SK-N-SH (cell line): ENCODE data around the gene CPN2.

Experiments used
- ELF1 ChIP-seq: IDR thresholded peaks from 2 replicates; pipeline ENCODE4 v1.4.0; 2012
- EZH2phosphoT487 ChIP-seq: fragments of 200-600 bp; sonication (generic); IDR thresholded peaks from 2 replicates; pipeline ENCODE4 v1.6.1; 2017; ENCODE audit warnings: low read depth, mixed run types, mild to moderate bottlenecking, antibody characterized with exemption, moderate library complexity, borderline replicate concordance
- FOXM1 ChIP-seq: IDR thresholded peaks from 2 replicates; pipeline ENCODE4 v1.4.0; 2012; ENCODE audit warnings: low read depth, mild to moderate bottlenecking
- POLR2AphosphoS5 ChIP-seq: IDR thresholded peaks from 2 replicates; pipeline ENCODE4 v1.6.1; 2012; ENCODE audit warnings: low read depth, low read length
- RCOR1 ChIP-seq: fragments of 150-350 bp; IDR thresholded peaks from 2 replicates; pipeline ENCODE4 v1.6.1; 2017; ENCODE audit warnings: antibody characterized with exemption, low read length
- TF ChIP-seq, protein P1 (sequence below): fragments of 200-600 bp; sonication (generic); IDR thresholded peaks from 2 replicates; pipeline ENCODE4 v1.6.1; 2017; ENCODE audit warnings: antibody characterized with exemption, mild to moderate bottlenecking, moderate library complexity
- TF ChIP-seq, protein P2 (sequence below): IDR thresholded peaks from 2 replicates; pipeline ENCODE4 v1.4.0; 2012; ENCODE audit warnings: low read depth, borderline replicate concordance

DNA sequence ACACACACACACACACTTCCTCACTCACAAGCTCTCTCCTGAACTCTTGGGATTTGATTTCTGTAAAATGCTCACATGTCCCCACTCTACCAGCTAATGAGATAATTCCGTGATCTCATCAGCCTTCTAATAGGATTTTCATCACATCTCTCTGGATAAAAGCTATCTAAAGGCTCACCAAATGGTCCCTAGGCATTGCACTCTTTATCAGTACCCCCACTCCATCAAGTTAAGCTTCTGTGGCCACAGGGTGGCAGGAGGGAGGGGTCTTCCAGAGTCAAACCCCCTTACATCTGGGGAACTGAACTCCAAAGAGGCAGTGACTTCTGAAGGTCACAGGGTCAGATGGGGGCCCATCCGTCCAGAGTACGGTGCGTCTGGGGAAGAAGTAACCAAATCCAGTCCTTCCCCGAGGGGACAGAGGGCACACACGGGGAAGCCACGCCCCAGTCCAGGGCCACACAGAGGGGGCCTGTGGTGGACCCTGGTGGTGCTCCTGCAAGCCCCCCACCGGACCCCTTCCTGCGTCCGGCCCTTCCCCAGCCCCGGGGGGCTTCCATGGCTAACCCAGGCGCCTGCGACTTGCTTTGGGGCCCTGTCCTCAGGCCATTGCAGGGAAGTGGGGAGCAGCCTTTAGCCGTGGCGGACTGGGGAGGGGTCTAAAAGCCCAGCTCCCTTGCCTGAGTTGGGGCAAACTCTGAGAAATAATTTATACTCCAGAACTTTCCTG, 25.5 kb downstream of the CPN2 start:
- TF ChIP-seq, protein P1, sequence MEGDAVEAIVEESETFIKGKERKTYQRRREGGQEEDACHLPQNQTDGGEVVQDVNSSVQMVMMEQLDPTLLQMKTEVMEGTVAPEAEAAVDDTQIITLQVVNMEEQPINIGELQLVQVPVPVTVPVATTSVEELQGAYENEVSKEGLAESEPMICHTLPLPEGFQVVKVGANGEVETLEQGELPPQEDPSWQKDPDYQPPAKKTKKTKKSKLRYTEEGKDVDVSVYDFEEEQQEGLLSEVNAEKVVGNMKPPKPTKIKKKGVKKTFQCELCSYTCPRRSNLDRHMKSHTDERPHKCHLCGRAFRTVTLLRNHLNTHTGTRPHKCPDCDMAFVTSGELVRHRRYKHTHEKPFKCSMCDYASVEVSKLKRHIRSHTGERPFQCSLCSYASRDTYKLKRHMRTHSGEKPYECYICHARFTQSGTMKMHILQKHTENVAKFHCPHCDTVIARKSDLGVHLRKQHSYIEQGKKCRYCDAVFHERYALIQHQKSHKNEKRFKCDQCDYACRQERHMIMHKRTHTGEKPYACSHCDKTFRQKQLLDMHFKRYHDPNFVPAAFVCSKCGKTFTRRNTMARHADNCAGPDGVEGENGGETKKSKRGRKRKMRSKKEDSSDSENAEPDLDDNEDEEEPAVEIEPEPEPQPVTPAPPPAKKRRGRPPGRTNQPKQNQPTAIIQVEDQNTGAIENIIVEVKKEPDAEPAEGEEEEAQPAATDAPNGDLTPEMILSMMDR = no peak
- TF ChIP-seq POLR2AphosphoS5 (no peak), ELF1 (no peak), EZH2phosphoT487 (no peak), FOXM1 (no peak), RCOR1 (peak; percentile 83)
- TF ChIP-seq, protein P2, sequence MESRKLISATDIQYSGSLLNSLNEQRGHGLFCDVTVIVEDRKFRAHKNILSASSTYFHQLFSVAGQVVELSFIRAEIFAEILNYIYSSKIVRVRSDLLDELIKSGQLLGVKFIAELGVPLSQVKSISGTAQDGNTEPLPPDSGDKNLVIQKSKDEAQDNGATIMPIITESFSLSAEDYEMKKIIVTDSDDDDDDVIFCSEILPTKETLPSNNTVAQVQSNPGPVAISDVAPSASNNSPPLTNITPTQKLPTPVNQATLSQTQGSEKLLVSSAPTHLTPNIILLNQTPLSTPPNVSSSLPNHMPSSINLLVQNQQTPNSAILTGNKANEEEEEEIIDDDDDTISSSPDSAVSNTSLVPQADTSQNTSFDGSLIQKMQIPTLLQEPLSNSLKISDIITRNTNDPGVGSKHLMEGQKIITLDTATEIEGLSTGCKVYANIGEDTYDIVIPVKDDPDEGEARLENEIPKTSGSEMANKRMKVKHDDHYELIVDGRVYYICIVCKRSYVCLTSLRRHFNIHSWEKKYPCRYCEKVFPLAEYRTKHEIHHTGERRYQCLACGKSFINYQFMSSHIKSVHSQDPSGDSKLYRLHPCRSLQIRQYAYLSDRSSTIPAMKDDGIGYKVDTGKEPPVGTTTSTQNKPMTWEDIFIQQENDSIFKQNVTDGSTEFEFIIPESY = no peak
